GOT3 (cell line): Measurements from ENCODE around the gene LIPM.

Experiments
- DNase-seq: peaks from one replicate; lab custom pipeline; 2025; ENCODE audit warnings: mixed read lengths; lab: John Stamatoyannopoulos, UW

The LIPM gene

GRCh38 chr10:88840881-88841280 is 38.4 kb downstream of the LIPM start:
- DNase-seq = no peak

- no peak for DNase-seq
Observed at GRCh38 chr10:88841316-88842111, 39.0 kb downstream of the LIPM start.

GRCh38 chr10:88843171-88843570 is 40.6 kb downstream of the LIPM start:
- DNase-seq = no peak

GRCh38 chr10:88848499-88848898 is 46.0 kb downstream of the LIPM start:
- DNase-seq = no peak

GRCh38 chr10:88849234-88849633 is 46.7 kb downstream of the LIPM start:
- DNase-seq = no peak

- DNase-seq = no peak
Observed at GRCh38 chr10:88850712-88851111, 48.2 kb downstream of the LIPM start.

GRCh38 chr10:88851706-88852105 is 49.2 kb downstream of the LIPM start, which contains the start of gene ANKRD22:
ANKRD22 (minus strand) TSS chr10:88851844; CDS start chr10:88851607, 237 bp downstream.
- no peak for DNase-seq

GRCh38 chr10:88852327-88852726 is 49.8 kb downstream of the LIPM start:
- DNase-seq = no peak

GRCh38 chr10:88853155-88853881 is 50.8 kb downstream of the LIPM start:
- no peak for DNase-seq

GRCh38 chr10:88854684-88855083 is 52.2 kb downstream of the LIPM start:
- DNase-seq = no peak

GRCh38 chr10:88857831-88858230 is 55.3 kb downstream of the LIPM start:
- no peak for DNase-seq

GRCh38 chr10:88858491-88858890 is 56.0 kb downstream of the LIPM start:
- DNase-seq = no peak

GRCh38 chr10:88861036-88861435 is 58.5 kb downstream of the LIPM start:
- no peak for DNase-seq

GRCh38 chr10:88865281-88865876 is 62.8 kb downstream of the LIPM start:
- DNase-seq = no peak

GRCh38 chr10:88866454-88866853 is 63.9 kb downstream of the LIPM start:
- DNase-seq = no peak

GRCh38 chr10:88870089-88870488 is 67.6 kb downstream of the LIPM start:
- no peak for DNase-seq
